Hepatocyte (in vitro differentiated cells): ENCODE measurements around the gene DHRS12. TPM values are rescaled to one million over a fixed set of nuclear protein-coding genes. Genes with fewer than 3 reads are reported as not detected.
A peak's percentile ranks its signal among the peaks of the same experiment; 100 is the strongest.

Experiments
- DNase-seq: peaks from one replicate; pipeline ENCODE4 v3.0.0-alpha.2; 2016; ENCODE audit warnings: low spot score
- H2AFZ ChIP-seq: fragments of 200-600 bp; sonication (generic); 2 replicates; pipeline ENCODE4 v1.6.0; 2016; ENCODE audit warnings: antibody characterized with exemption, mild to moderate bottlenecking
- H3K27ac ChIP-seq: fragments of 200-600 bp; sonication (generic); 2 replicates; pipeline ENCODE4 v1.5.1; 2016; ENCODE audit warnings: mild to moderate bottlenecking
- H3K27me3 ChIP-seq: fragments of 200-600 bp; sonication (generic); 2 replicates; pipeline ENCODE4 v1.6.1; 2016
- H3K36me3 ChIP-seq: fragments of 200-600 bp; sonication (generic); replicated peaks from 2 replicates; pipeline ENCODE4 v1.5.1; 2016; ENCODE audit warnings: low read depth; ENCODE audit not compliant: insufficient read depth
- H3K4me1 ChIP-seq: fragments of 200-600 bp; sonication (generic); 2 replicates; pipeline ENCODE4 v1.5.1; 2016; ENCODE audit warnings: mild to moderate bottlenecking, moderate library complexity; ENCODE audit not compliant: insufficient read depth
- H3K4me2 ChIP-seq: fragments of 200-600 bp; sonication (generic); 2 replicates; pipeline ENCODE4 v1.6.0; 2016
- H3K4me3 ChIP-seq: fragments of 200-600 bp; sonication (generic); 2 replicates; pipeline ENCODE4 v1.5.1; 2016; ENCODE audit warnings: mild to moderate bottlenecking
- H3K79me2 ChIP-seq: fragments of 200-600 bp; sonication (generic); 2 replicates; pipeline ENCODE4 v1.6.0; 2017; ENCODE audit warnings: mild to moderate bottlenecking
- H3K9me2 ChIP-seq: fragments of 200-600 bp; sonication (generic); replicated peaks from 2 replicates; pipeline ENCODE4 v1.6.0; 2017; ENCODE audit warnings: mild to moderate bottlenecking; ENCODE audit not compliant: insufficient read depth
- H3K9me3 ChIP-seq: fragments of 200-600 bp; sonication (generic); 2 replicates; pipeline ENCODE4 v1.5.1; 2016; ENCODE audit warnings: low read depth, mild to moderate bottlenecking
- H4K20me1 ChIP-seq: fragments of 200-600 bp; sonication (generic); 2 replicates; pipeline ENCODE4 v1.6.0; 2016; ENCODE audit warnings: mild to moderate bottlenecking; ENCODE audit not compliant: insufficient read depth, poor library complexity, severe bottlenecking
- EZH2 ChIP-seq: fragments of 200-600 bp; sonication (generic); IDR thresholded peaks from 2 replicates; pipeline ENCODE4 v1.6.1; 2016; ENCODE audit warnings: antibody characterized with exemption, mild to moderate bottlenecking, borderline replicate concordance
- EZH2phosphoT487 ChIP-seq: fragments of 200-600 bp; sonication (generic); IDR thresholded peaks from one replicate; pipeline ENCODE4 v1.6.1; 2018; ENCODE audit warnings: antibody characterized with exemption, mild to moderate bottlenecking, low read depth, moderate library complexity; ENCODE audit not compliant: unreplicated experiment, severe bottlenecking
- WGBS: methylation state at CpG from one replicate; pipeline ENCODE4 v1.1.6; 2016; ENCODE audit warnings: low lambda C conversion rate; ENCODE audit errors: missing lambda C conversion rate; 5-methylcytosine and 5-hydroxymethylcytosine counted together
- polyA plus RNA-seq: library from polyadenylated mRNA; unstranded; fragments of >200 nt; fragmentation: Nextera tagmentation; extraction: Ambion mirVana; gene quantifications from 2 replicates; pipeline ENCODE4 v1.2.1, GENCODE V29; 2016
- total RNA-seq: library from RNA; depleted of rRNA; stranded (reverse); fragments of >200 nt; gene quantifications from 2 replicates; pipeline ENCODE4 v1.2.3, GENCODE V29; 2014
- TF ChIP-seq, protein P1 (sequence below): fragments of 200-600 bp; sonication (generic); IDR thresholded peaks from 2 replicates; pipeline ENCODE4 v1.5.1; 2016; ENCODE audit warnings: antibody characterized with exemption, mild to moderate bottlenecking; ENCODE audit not compliant: poor library complexity

DHRS12 gene
- total and polyA plus RNA-seq, 2 experiments from 2014 or later = 4.6 to 13.5 TPM

DNA sequence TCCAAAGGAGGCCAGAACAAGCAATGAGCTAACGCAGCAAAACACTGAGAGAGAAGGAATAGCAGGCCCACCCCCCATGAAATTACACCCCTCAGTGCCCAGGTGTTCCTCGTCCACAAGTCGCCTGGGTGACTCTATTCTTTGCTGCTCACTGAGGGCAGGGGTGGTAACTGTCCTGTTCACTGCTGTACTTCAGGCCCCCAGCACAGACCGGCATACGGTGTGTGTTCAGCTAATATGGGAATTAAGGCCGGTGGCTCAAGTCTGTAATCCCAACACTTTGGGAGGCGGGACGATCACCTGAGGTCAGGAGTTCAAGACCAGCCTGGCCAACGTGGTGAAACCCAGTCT is 31.9 kb downstream of the DHRS12 start:
- WGBS = 91% methylated on average over 9 of the region's 9 CpGs
- Histone ChIP-seq H3K9me3 (no peaks in the 10 kb centered on the region), H3K4me2 (no peak overlapping the region), H4K20me1 (no peaks in the 10 kb centered on the region), H3K4me3 (no peak overlapping the region), H3K4me1 (no peaks in the 10 kb centered on the region), H3K27me3 (no peaks in the 10 kb centered on the region), H3K36me3 (no peaks in the 10 kb centered on the region), H3K9me2 (no peaks in the 10 kb centered on the region), H2AFZ (no peak overlapping the region), H3K79me2 (no peaks in the 10 kb centered on the region), H3K27ac (no peak overlapping the region)
- TF ChIP-seq EZH2phosphoT487 (no peak), EZH2 (no peak)
- TF ChIP-seq, protein P1, sequence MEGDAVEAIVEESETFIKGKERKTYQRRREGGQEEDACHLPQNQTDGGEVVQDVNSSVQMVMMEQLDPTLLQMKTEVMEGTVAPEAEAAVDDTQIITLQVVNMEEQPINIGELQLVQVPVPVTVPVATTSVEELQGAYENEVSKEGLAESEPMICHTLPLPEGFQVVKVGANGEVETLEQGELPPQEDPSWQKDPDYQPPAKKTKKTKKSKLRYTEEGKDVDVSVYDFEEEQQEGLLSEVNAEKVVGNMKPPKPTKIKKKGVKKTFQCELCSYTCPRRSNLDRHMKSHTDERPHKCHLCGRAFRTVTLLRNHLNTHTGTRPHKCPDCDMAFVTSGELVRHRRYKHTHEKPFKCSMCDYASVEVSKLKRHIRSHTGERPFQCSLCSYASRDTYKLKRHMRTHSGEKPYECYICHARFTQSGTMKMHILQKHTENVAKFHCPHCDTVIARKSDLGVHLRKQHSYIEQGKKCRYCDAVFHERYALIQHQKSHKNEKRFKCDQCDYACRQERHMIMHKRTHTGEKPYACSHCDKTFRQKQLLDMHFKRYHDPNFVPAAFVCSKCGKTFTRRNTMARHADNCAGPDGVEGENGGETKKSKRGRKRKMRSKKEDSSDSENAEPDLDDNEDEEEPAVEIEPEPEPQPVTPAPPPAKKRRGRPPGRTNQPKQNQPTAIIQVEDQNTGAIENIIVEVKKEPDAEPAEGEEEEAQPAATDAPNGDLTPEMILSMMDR = no peak
- DNase-seq = no peak

DNA sequence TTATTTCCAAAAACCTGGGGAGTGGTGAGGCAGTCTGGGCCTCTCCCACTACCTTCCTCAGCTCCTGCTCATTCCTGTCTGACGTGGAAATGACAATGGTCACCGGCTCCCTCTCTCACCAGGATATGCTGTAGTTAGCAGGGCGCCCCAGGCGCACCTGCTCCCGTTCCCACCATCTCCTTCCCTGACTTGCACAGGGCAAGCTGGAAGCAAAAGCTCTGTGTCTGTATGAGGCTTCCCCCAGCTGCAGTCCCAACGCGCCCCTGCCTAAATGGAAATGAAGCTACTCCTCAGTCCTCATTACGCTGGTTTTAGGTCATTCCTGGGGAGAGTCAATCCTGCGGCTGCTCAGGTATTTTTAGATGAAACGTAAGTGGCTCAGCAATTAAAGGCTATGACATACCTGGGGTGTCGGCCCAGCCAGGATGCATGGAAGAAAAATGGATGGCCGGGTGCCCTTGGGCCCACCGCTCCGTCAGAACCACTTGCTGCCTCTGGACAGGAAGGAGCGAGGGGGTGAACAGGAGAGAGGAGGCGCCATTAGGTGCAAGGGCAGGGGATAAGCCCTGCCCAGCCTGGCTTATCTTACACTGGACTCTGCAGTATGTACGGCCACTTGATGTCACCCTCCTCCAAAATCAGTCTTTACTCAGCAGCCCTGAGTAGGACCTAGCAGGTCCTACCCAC is 32.4 kb downstream of the DHRS12 start:
- Histone ChIP-seq H3K9me2 (no peaks in the 10 kb centered on the region), H3K9me3 (no peaks in the 10 kb centered on the region), H3K27ac (no peak overlapping the region), H3K4me3 (no peak overlapping the region), H3K79me2 (no peaks in the 10 kb centered on the region), H3K27me3 (no peaks in the 10 kb centered on the region), H3K4me1 (no peaks in the 10 kb centered on the region), H3K4me2 (no peak overlapping the region), H3K36me3 (no peaks in the 10 kb centered on the region), H2AFZ (no peak overlapping the region), H4K20me1 (no peaks in the 10 kb centered on the region)
- no peak for DNase-seq
- TF ChIP-seq EZH2 (no peak), EZH2phosphoT487 (no peak)
- 93% methylated on average over 17 of the region's 17 CpGs for WGBS

DNA sequence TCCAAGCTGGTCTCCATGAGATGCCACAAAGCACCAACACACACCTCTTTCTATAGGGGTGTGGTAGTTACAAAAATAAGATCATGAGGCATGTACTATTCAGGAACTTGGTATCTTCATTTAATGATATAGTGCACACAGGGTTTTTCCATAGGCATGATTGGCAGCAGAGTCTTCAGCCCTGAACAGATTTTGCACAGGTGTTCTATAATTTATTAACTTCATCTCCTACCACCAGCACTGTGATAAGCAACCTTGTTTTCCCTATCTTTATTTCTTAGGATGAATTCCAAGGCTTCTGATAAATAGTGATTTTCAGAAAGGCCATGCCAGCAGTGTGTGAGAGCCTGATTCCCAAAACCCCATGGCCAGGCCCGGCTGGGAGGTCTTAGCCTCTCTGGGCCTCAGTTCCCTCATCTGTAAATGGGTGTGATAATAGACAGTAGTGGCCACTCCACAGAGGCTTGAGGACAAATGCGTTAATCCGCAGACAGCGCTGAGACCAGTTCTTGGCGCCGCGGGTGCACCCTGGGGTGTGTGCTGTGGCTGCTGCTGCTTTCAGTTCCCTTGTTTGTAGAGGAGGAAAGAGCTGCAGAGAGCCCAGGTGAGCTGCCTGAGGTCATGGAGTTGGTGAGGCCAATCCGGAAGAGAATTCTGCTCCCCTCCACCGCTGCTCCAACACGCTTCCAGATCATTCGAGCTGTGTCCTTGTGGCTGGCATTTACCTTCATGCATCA is 33.1 kb downstream of the DHRS12 start:
- no peak overlapping the region for H3K4me3 ChIP-seq
- TF ChIP-seq EZH2phosphoT487 (no peak), EZH2 (no peak)
- TF ChIP-seq, protein P1 = no peak
- no peaks in the 10 kb centered on the region for H3K9me2 ChIP-seq
- no peaks in the 10 kb centered on the region for H3K4me1 ChIP-seq
- H3K27me3 ChIP-seq = no peaks in the 10 kb centered on the region
- H3K79me2 ChIP-seq = no peaks in the 10 kb centered on the region
- no peak overlapping the region for H3K4me2 ChIP-seq
- no peaks in the 10 kb centered on the region for H3K36me3 ChIP-seq
- no peaks in the 10 kb centered on the region for H3K9me3 ChIP-seq
- DNase-seq = no peak
- peak overlapping the region; percentile 37 for H3K27ac ChIP-seq
- no peak overlapping the region for H2AFZ ChIP-seq
- WGBS = 86% methylated on average over 11 of the region's 11 CpGs
- H4K20me1 ChIP-seq = no peaks in the 10 kb centered on the region

DNA sequence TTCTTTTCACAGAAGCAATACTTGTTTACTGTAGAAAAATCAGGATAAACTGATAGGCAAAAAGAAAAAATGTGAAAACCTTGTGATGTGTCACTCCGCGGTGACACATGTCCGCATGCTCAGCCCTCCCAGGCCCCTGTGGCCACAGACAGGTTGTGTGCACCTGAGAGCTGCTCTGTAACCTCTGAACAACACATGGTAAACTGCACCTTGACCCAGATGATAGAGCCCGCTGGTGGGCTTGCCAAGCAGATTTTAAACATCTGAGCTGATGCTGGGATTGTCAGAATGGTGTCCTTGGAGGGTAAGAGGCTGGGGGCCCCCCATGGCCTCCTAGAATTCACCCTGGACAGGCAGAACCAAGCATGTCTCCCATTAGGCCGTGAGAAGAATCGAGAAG is 33.8 kb downstream of the DHRS12 start:
- H4K20me1 ChIP-seq = no peaks in the 10 kb centered on the region
- no peaks in the 10 kb centered on the region for H3K27me3 ChIP-seq
- no peaks in the 10 kb centered on the region for H3K79me2 ChIP-seq
- peak; percentile 35 for DNase-seq
- no peaks in the 10 kb centered on the region for H3K9me2 ChIP-seq
- H2AFZ ChIP-seq = no peak overlapping the region
- no peaks in the 10 kb centered on the region for H3K36me3 ChIP-seq
- H3K9me3 ChIP-seq = no peaks in the 10 kb centered on the region
- H3K27ac ChIP-seq = peak overlapping the region; percentile 37
- peaks cover 3% of the 10 kb centered on the region for H3K4me1 ChIP-seq
- 93% methylated on average over 6 of the region's 6 CpGs for WGBS
- H3K4me3 ChIP-seq = no peak overlapping the region
- TF ChIP-seq EZH2phosphoT487 (no peak), EZH2 (no peak)
- TF ChIP-seq, protein P1 = no peak
- H3K4me2 ChIP-seq = no peak overlapping the region
